Activated B cell treated with CpG ODN at 0.5 μM for 24 hours (primary cell): ENCODE data around the gene SFXN1. TPM values are rescaled to one million over a fixed set of nuclear protein-coding genes. Genes with fewer than 3 reads are reported as not detected.

Source experiments
- ATAC-seq: fragments of 200-7000 bp; cut with Tn5 transposase; one replicate; pipeline ENCODE4 v1.10.0; 2021; ENCODE audit warnings: low read depth, mild to moderate bottlenecking, moderate library complexity
- CTCF ChIA-PET: fragments of 350-600 bp; sonication (Branson Sonifier 250); formaldehyde crosslinking; loops from one replicate; lab custom pipeline; 2021; ENCODE audit warnings: antibody characterized with exemption; lab: Charles Lee
- POLR2A ChIA-PET: fragments of 350-600 bp; sonication (Branson Sonifier 250); formaldehyde crosslinking; loops from one replicate; lab custom pipeline; 2021; ENCODE audit warnings: antibody characterized with exemption; lab: Charles Lee
- DNase-seq: peaks from one replicate; pipeline ENCODE4 v3.0.0; 2022
- H3K27ac Mint-ChIP-seq: one replicate; pipeline ENCODE4 v1.8.0; 2020; ENCODE audit warnings: mixed read lengths
- H3K27me3 Mint-ChIP-seq: one replicate; pipeline ENCODE4 v1.8.0; 2021; ENCODE audit warnings: mixed read lengths
- H3K36me3 Mint-ChIP-seq: one replicate; pipeline ENCODE4 v1.8.0; 2021; ENCODE audit warnings: low read depth, mixed read lengths
- H3K4me1 Mint-ChIP-seq: one replicate; pipeline ENCODE4 v1.8.0; 2021; ENCODE audit warnings: mixed read lengths
- H3K4me3 Mint-ChIP-seq: one replicate; pipeline ENCODE4 v1.8.0; 2020; ENCODE audit warnings: mild to moderate bottlenecking, mixed read lengths
- H3K9me3 Mint-ChIP-seq: one replicate; pipeline ENCODE4 v1.8.0; 2020; ENCODE audit warnings: mixed read lengths
- intact Hi-C: fragments of 100-400 bp; cut with micrococcal nuclease; formaldehyde crosslinking; loops from one replicate; pipeline ENCODE4 v1.15.1; 2024
- total RNA-seq: library from RNA; stranded (reverse); gene quantifications from 2 replicates; pipeline ENCODE4 v1.2.3, GENCODE V29; 2022
- TF ChIP-seq, protein P1 (sequence below): fragments of 200-600 bp; IDR thresholded peaks from one replicate; pipeline ENCODE4 v1.8.0; 2022; ENCODE audit warnings: antibody characterized with exemption, mild to moderate bottlenecking

SFXN1 gene
- total RNA-seq, 1 donor from 2014 or later, result 46.9 TPM

- intact Hi-C loops, result no loop called here
- Mint-ChIP-seq H3K36me3 (no peaks in the 10 kb centered on the region), H3K27me3 (peaks cover 18% of the 10 kb centered on the region), H3K9me3 (no peaks in the 10 kb centered on the region), H3K27ac (no peak overlapping the region), H3K4me3 (no peak overlapping the region), H3K4me1 (no peaks in the 10 kb centered on the region)
- TF ChIP-seq, protein P1, sequence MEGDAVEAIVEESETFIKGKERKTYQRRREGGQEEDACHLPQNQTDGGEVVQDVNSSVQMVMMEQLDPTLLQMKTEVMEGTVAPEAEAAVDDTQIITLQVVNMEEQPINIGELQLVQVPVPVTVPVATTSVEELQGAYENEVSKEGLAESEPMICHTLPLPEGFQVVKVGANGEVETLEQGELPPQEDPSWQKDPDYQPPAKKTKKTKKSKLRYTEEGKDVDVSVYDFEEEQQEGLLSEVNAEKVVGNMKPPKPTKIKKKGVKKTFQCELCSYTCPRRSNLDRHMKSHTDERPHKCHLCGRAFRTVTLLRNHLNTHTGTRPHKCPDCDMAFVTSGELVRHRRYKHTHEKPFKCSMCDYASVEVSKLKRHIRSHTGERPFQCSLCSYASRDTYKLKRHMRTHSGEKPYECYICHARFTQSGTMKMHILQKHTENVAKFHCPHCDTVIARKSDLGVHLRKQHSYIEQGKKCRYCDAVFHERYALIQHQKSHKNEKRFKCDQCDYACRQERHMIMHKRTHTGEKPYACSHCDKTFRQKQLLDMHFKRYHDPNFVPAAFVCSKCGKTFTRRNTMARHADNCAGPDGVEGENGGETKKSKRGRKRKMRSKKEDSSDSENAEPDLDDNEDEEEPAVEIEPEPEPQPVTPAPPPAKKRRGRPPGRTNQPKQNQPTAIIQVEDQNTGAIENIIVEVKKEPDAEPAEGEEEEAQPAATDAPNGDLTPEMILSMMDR, result no peak
- DNase-seq (no peak), ATAC-seq (no peak)
- CTCF ChIA-PET, result no interaction called here
- POLR2A ChIA-PET, result no interaction called here
These were observed 65.8 kb downstream of the SFXN1 start for GRCh38 chr5:175544108-175544511.

GRCh38 chr5:175544586-175544985 is 66.2 kb downstream of the SFXN1 start:
- TF ChIP-seq, protein P1, result no peak
- DNase-seq, result no peak
- no peak overlapping the region for H3K4me3 Mint-ChIP-seq
- no peaks in the 10 kb centered on the region for H3K4me1 Mint-ChIP-seq
- intact Hi-C loops, result no loop called here
- H3K27ac Mint-ChIP-seq, result no peak overlapping the region
- ATAC-seq, result no peak
- H3K27me3 Mint-ChIP-seq, result peaks cover 19% of the 10 kb centered on the region
- ChIA-PET POLR2A (no interaction called here), CTCF (no interaction called here)
- H3K9me3 Mint-ChIP-seq, result no peaks in the 10 kb centered on the region
- no peaks in the 10 kb centered on the region for H3K36me3 Mint-ChIP-seq

- Mint-ChIP-seq H3K27ac (no peak overlapping the region), H3K27me3 (peaks cover 21% of the 10 kb centered on the region), H3K4me1 (no peaks in the 10 kb centered on the region), H3K36me3 (no peaks in the 10 kb centered on the region), H3K4me3 (no peak overlapping the region), H3K9me3 (no peaks in the 10 kb centered on the region)
- no peak for ATAC-seq
- intact Hi-C loops, result no loop called here
- ChIA-PET CTCF (no interaction called here), POLR2A (no interaction called here)
- DNase-seq, result no peak
- TF ChIP-seq, protein P1, result no peak
These were observed 69.5 kb downstream of the SFXN1 start for GRCh38 chr5:175547842-175548241.

GRCh38 chr5:175548626-175549311 is 70.4 kb downstream of the SFXN1 start:
- ChIA-PET CTCF (no interaction called here), POLR2A (no interaction called here)
- TF ChIP-seq, protein P1, result no peak
- no peak for ATAC-seq
- Mint-ChIP-seq H3K9me3 (no peaks in the 10 kb centered on the region), H3K36me3 (no peaks in the 10 kb centered on the region), H3K27ac (no peak overlapping the region), H3K4me3 (no peak overlapping the region), H3K27me3 (peaks cover 22% of the 10 kb centered on the region), H3K4me1 (no peaks in the 10 kb centered on the region)
- intact Hi-C loops, result no loop called here
- DNase-seq, result no peak

- ChIA-PET CTCF (no interaction called here), POLR2A (no interaction called here)
- TF ChIP-seq, protein P1, result no peak
- Mint-ChIP-seq H3K27me3 (peaks cover 27% of the 10 kb centered on the region), H3K36me3 (no peaks in the 10 kb centered on the region), H3K4me3 (no peak overlapping the region), H3K4me1 (no peaks in the 10 kb centered on the region), H3K27ac (no peak overlapping the region), H3K9me3 (no peaks in the 10 kb centered on the region)
- ATAC-seq, result no peak
- no peak for DNase-seq
- intact Hi-C loops, result no loop called here
These were observed 71.9 kb downstream of the SFXN1 start for GRCh38 chr5:175550055-175550805.
